Smooth muscle cell (in vitro differentiated cells): Measurements from ENCODE around the gene RAB9A. TPM values are rescaled to one million over a fixed set of nuclear protein-coding genes. Genes with fewer than 3 reads are reported as not detected.

Experiments used
- DNase-seq: peaks from one replicate; lab custom pipeline; 2025; ENCODE audit not compliant: unreplicated experiment; lab: John Stamatoyannopoulos, UW
- H2AFZ ChIP-seq: fragments of 200-600 bp; sonication (generic); 2 replicates; pipeline ENCODE4 v1.6.0; 2016; ENCODE audit warnings: antibody characterized with exemption, low read depth, mild to moderate bottlenecking
- H3F3A ChIP-seq: fragments of 200-600 bp; sonication (generic); 2 replicates; pipeline ENCODE4 v1.6.0; 2017; ENCODE audit warnings: antibody characterized with exemption, low read depth
- H3K27ac ChIP-seq: fragments of 200-600 bp; sonication (generic); 2 replicates; pipeline ENCODE4 v1.5.1; 2016; ENCODE audit warnings: low read depth, mild to moderate bottlenecking
- H3K27me3 ChIP-seq: fragments of 200-600 bp; sonication (generic); 2 replicates; pipeline ENCODE4 v1.6.1; 2016; ENCODE audit warnings: low read depth, mild to moderate bottlenecking
- H3K36me3 ChIP-seq: fragments of 200-600 bp; sonication (generic); 2 replicates; pipeline ENCODE4 v1.5.1; 2016; ENCODE audit warnings: low read depth
- H3K4me1 ChIP-seq: fragments of 200-600 bp; sonication (generic); 2 replicates; pipeline ENCODE4 v1.5.1; 2016; ENCODE audit warnings: low read depth
- H3K4me2 ChIP-seq: fragments of 200-600 bp; sonication (generic); 2 replicates; pipeline ENCODE4 v1.6.0; 2016; ENCODE audit warnings: mild to moderate bottlenecking
- H3K4me3 ChIP-seq: fragments of 200-600 bp; sonication (generic); 2 replicates; pipeline ENCODE4 v1.5.1; 2016; ENCODE audit warnings: mild to moderate bottlenecking
- H3K79me2 ChIP-seq: fragments of 200-600 bp; sonication (generic); 2 replicates; pipeline ENCODE4 v1.6.0; 2016; ENCODE audit warnings: low read depth, mild to moderate bottlenecking
- H3K9ac ChIP-seq: fragments of 200-600 bp; sonication (generic); 2 replicates; pipeline ENCODE4 v1.6.0; 2016; ENCODE audit warnings: low read depth
- H3K9me3 ChIP-seq: fragments of 200-600 bp; sonication (generic); replicated peaks from 2 replicates; pipeline ENCODE4 v1.5.1; 2016; ENCODE audit warnings: low read depth
- H4K20me1 ChIP-seq: fragments of 200-600 bp; sonication (generic); 2 replicates; pipeline ENCODE4 v1.6.0; 2016; ENCODE audit warnings: low read depth
- CTCF ChIP-seq: fragments of 200-600 bp; sonication (generic); IDR thresholded peaks from 2 replicates; pipeline ENCODE4 v1.5.1; 2017; ENCODE audit warnings: borderline replicate concordance, mild to moderate bottlenecking, antibody characterized with exemption; ENCODE audit not compliant: insufficient read depth, poor library complexity, severe bottlenecking
- WGBS: methylation state at CpG from one replicate; pipeline ENCODE4 v1.1.7; 2016; ENCODE audit warnings: low lambda C conversion rate; 5-methylcytosine and 5-hydroxymethylcytosine counted together
- polyA plus RNA-seq: library from polyadenylated mRNA; unstranded; fragments of >200 nt; fragmentation: Nextera tagmentation; extraction: Ambion mirVana; gene quantifications from 2 replicates; pipeline ENCODE4 v1.2.1, GENCODE V29; 2016
- total RNA-seq: library from RNA; depleted of rRNA; stranded (reverse); fragments of >200 nt; gene quantifications from 2 replicates; pipeline ENCODE4 v1.2.3, GENCODE V29; 2014

Gene RAB9A
- total and polyA plus RNA-seq, 2 experiments from 2014 or later: 22.1 to 25.8 TPM

- Histone ChIP-seq H3K4me3 (no peak overlapping the region), H3K36me3 (no peaks in the 10 kb centered on the region), H3K27ac (no peak overlapping the region), H3K9me3 (no peaks in the 10 kb centered on the region), H3K79me2 (no peaks in the 10 kb centered on the region), H3F3A (no peaks in the 10 kb centered on the region), H3K27me3 (no peaks in the 10 kb centered on the region), H4K20me1 (no peaks in the 10 kb centered on the region), H3K9ac (no peak overlapping the region), H2AFZ (no peak overlapping the region), H3K4me2 (no peak overlapping the region), H3K4me1 (no peaks in the 10 kb centered on the region)
- whole genome bisulfite sequencing: 79% methylated on average over 13 of the region's 13 CpGs
- TF ChIP-seq CTCF: no peak
- no peak for DNase-seq
Observed at GRCh38 chrX:13742397-13743176, 53.7 kb downstream of the RAB9A start.

- Histone ChIP-seq H3K79me2 (no peaks in the 10 kb centered on the region), H4K20me1 (no peaks in the 10 kb centered on the region), H3F3A (no peaks in the 10 kb centered on the region), H3K4me1 (no peaks in the 10 kb centered on the region), H3K36me3 (no peaks in the 10 kb centered on the region), H3K27ac (no peak overlapping the region), H2AFZ (no peak overlapping the region), H3K4me3 (no peak overlapping the region), H3K9me3 (no peaks in the 10 kb centered on the region), H3K4me2 (no peak overlapping the region), H3K27me3 (no peaks in the 10 kb centered on the region), H3K9ac (no peak overlapping the region)
- DNase-seq: no peak
- 46% methylated on average over 2 of the region's 2 CpGs for WGBS
- peak; percentile 41 for TF ChIP-seq CTCF
Observed at GRCh38 chrX:13747836-13748235, 58.9 kb downstream of the RAB9A start.

- Histone ChIP-seq H4K20me1 (no peaks in the 10 kb centered on the region), H3K9ac (no peak overlapping the region), H3K4me1 (no peaks in the 10 kb centered on the region), H3K27ac (no peak overlapping the region), H3K9me3 (no peaks in the 10 kb centered on the region), H3K4me3 (no peak overlapping the region), H3K79me2 (no peaks in the 10 kb centered on the region), H3K36me3 (no peaks in the 10 kb centered on the region), H2AFZ (no peak overlapping the region), H3F3A (no peaks in the 10 kb centered on the region), H3K4me2 (no peak overlapping the region), H3K27me3 (no peaks in the 10 kb centered on the region)
- TF ChIP-seq CTCF: no peak
- WGBS: 84% methylated on average over 3 of the region's 3 CpGs
- no peak for DNase-seq
Observed at GRCh38 chrX:13748486-13748885, 59.6 kb downstream of the RAB9A start.

- peak; percentile 52 for TF ChIP-seq CTCF
- Histone ChIP-seq H3K4me3 (no peak overlapping the region), H3K79me2 (no peaks in the 10 kb centered on the region), H3K4me2 (no peak overlapping the region), H3K27me3 (no peaks in the 10 kb centered on the region), H3F3A (no peaks in the 10 kb centered on the region), H3K9ac (no peak overlapping the region), H4K20me1 (no peaks in the 10 kb centered on the region), H3K27ac (no peak overlapping the region), H3K9me3 (no peaks in the 10 kb centered on the region), H2AFZ (no peak overlapping the region), H3K4me1 (no peaks in the 10 kb centered on the region), H3K36me3 (no peaks in the 10 kb centered on the region)
- DNase-seq: no peak
Observed at GRCh38 chrX:13750204-13750603, 61.3 kb downstream of the RAB9A start.
